PC-3 (cell line): Measurements from ENCODE around the gene CST1. TPM values are rescaled to one million over a fixed set of nuclear protein-coding genes. Genes with fewer than 3 reads are reported as not detected.
"Not testable (repeated sequence)": the region's sequence is repeated elsewhere in the genome, so short reads cannot be mapped to it uniquely, and the experiment has no call there.

ENCODE experiments used
- ATAC-seq: fragments of 200-7000 bp; cut with Tn5 transposase; 2 replicates; pipeline ENCODE4 v1.9.1; 2020; ENCODE audit warnings: mild to moderate bottlenecking, moderate library complexity
- BruUV-seq: library from RNA; stranded (reverse); fragments of 400-500 nt; replicated peaks from 2 replicates; lab custom pipeline; 2021; lab: Mats Ljungman, UMichigan
- CTCF ChIA-PET: fragments of 300-600 bp; sonication (Branson Sonifier 250); formaldehyde crosslinking; loops from one replicate; lab custom pipeline; 2022; ENCODE audit warnings: antibody characterized with exemption; lab: Charles Lee
- POLR2A ChIA-PET: fragments of 300-600 bp; sonication (Branson Sonifier 250); formaldehyde crosslinking; loops from one replicate; lab custom pipeline; 2022; ENCODE audit warnings: antibody characterized with exemption; ENCODE audit not compliant: unreplicated experiment; lab: Charles Lee
- DNase-seq: peaks from one replicate; pipeline ENCODE4 v3.0.0-alpha.2; 2015
- H2AFZ ChIP-seq: fragments of 300-600 bp; sonication (generic); 2 replicates; pipeline ENCODE4 v1.6.0; 2016; ENCODE audit warnings: antibody characterized with exemption, low read length
- H3F3A ChIP-seq: fragments of 300-600 bp; sonication (generic); one replicate; pipeline ENCODE4 v1.6.0; 2017; ENCODE audit warnings: antibody characterized with exemption, low read length, control low read depth, mild to moderate bottlenecking; ENCODE audit not compliant: unreplicated experiment
- H3K27ac ChIP-seq: fragments of 300-600 bp; sonication (generic); 2 replicates; pipeline ENCODE4 v1.5.1; 2016; ENCODE audit warnings: mild to moderate bottlenecking, low read length
- H3K27me3 ChIP-seq: fragments of 300-600 bp; sonication (generic); 2 replicates; pipeline ENCODE4 v1.6.1; 2016; ENCODE audit warnings: low read length, mixed read lengths
- H3K36me3 ChIP-seq: fragments of 300-600 bp; sonication (generic); 2 replicates; pipeline ENCODE4 v1.6.1; 2016; ENCODE audit warnings: low read depth, mixed run types, low read length, mixed read lengths
- H3K4me1 ChIP-seq: fragments of 300-600 bp; sonication (generic); 2 replicates; pipeline ENCODE4 v1.5.1; 2016; ENCODE audit warnings: low read length; ENCODE audit not compliant: insufficient read depth
- H3K4me2 ChIP-seq: fragments of 300-600 bp; sonication (generic); 2 replicates; pipeline ENCODE4 v1.6.0; 2016; ENCODE audit warnings: low read length
- H3K4me3 ChIP-seq: fragments of 300-600 bp; sonication (generic); 2 replicates; pipeline ENCODE4 v1.5.1; 2016; ENCODE audit warnings: mild to moderate bottlenecking, low read length, mixed read lengths
- H3K79me2 ChIP-seq: fragments of 300-600 bp; sonication (generic); 2 replicates; pipeline ENCODE4 v1.6.1; 2017; ENCODE audit warnings: low read length, mixed read lengths
- H3K9ac ChIP-seq: fragments of 300-600 bp; sonication (generic); 2 replicates; pipeline ENCODE4 v1.6.0; 2016; ENCODE audit warnings: mild to moderate bottlenecking, low read length
- H3K9me2 ChIP-seq: fragments of 300-600 bp; sonication (generic); replicated peaks from 2 replicates; pipeline ENCODE4 v1.6.1; 2016; ENCODE audit warnings: mixed run types, low read length, mixed read lengths
- H3K9me3 ChIP-seq: fragments of 300-600 bp; sonication (generic); 2 replicates; pipeline ENCODE4 v1.6.1; 2016; ENCODE audit warnings: low read length, mixed read lengths
- H4K20me1 ChIP-seq: fragments of 300-600 bp; sonication (generic); 2 replicates; pipeline ENCODE4 v1.6.1; 2016; ENCODE audit warnings: low read length, mixed read lengths
- CTCF ChIP-seq: fragments of 300-600 bp; sonication (generic); conservative IDR thresholded peaks from 2 replicates; pipeline ENCODE4 v1.5.1; 2017; ENCODE audit warnings: antibody characterized with exemption, low read depth, mild to moderate bottlenecking, low read length
- EZH2 ChIP-seq: fragments of 300-600 bp; sonication (generic); IDR thresholded peaks from one replicate; pipeline ENCODE4 v1.6.1; 2017; ENCODE audit warnings: antibody characterized with exemption, mild to moderate bottlenecking, low read length; ENCODE audit not compliant: unreplicated experiment
- EZH2phosphoT487 ChIP-seq: fragments of 300-600 bp; sonication (generic); IDR thresholded peaks from 2 replicates; pipeline ENCODE4 v1.6.1; 2018; ENCODE audit warnings: mild to moderate bottlenecking, antibody characterized with exemption, low read length, borderline replicate concordance
- intact Hi-C: fragments of 100-400 bp; cut with micrococcal nuclease; formaldehyde crosslinking; loops from 2 replicates; pipeline ENCODE4 v1.9.0; 2023
- total RNA-seq: library from RNA; depleted of rRNA; stranded (reverse); fragments of >200 nt; gene quantifications from 2 replicates; pipeline ENCODE4 v1.2.3, GENCODE V29; 2014

Gene CST1
- total RNA-seq, 1 experiment from 2014 or later: 0.22 TPM

GRCh38 chr20:23746321-23746720 is 4.4 kb downstream of the CST1 start:
- TF ChIP-seq EZH2phosphoT487: no peak
- no peak for TF ChIP-seq CTCF
- TF ChIP-seq EZH2: no peak
- H4K20me1 ChIP-seq: no peaks in the 10 kb centered on the region
- H3K36me3 ChIP-seq: no peaks in the 10 kb centered on the region
- intact Hi-C loops: no loop called here
- no peak overlapping the region for H3K27ac ChIP-seq
- no peaks in the 10 kb centered on the region for H3K79me2 ChIP-seq
- no peak overlapping the region for H3K4me3 ChIP-seq
- H2AFZ ChIP-seq: no peak overlapping the region
- BruUV-seq: no TSS peak
- H3K27me3 ChIP-seq: peaks cover 8% of the 10 kb centered on the region; the same call in 1 of the 2 replicates
- H3K9ac ChIP-seq: no peak overlapping the region
- no peak for ATAC-seq
- ChIA-PET POLR2A (no interaction called here), CTCF (no interaction called here)
- H3K4me2 ChIP-seq: no peak overlapping the region
- H3K9me3 ChIP-seq: no peaks in the 10 kb centered on the region
- H3K9me2 ChIP-seq: no peaks in the 10 kb centered on the region
- no peaks in the 10 kb centered on the region for H3K4me1 ChIP-seq
- H3F3A ChIP-seq: no peaks in the 10 kb centered on the region
- no peak for DNase-seq

- Histone ChIP-seq H3F3A (no peaks in the 10 kb centered on the region), H3K79me2 (no peaks in the 10 kb centered on the region), H3K9me3 (no peaks in the 10 kb centered on the region), H3K4me3 (no peak overlapping the region), H3K4me1 (no peaks in the 10 kb centered on the region), H3K9me2 (no peaks in the 10 kb centered on the region), H3K36me3 (no peaks in the 10 kb centered on the region), H3K27me3 (peaks cover 8% of the 10 kb centered on the region; the same call in 1 of the 2 replicates), H3K9ac (no peak overlapping the region), H3K4me2 (no peak overlapping the region), H3K27ac (no peak overlapping the region), H2AFZ (no peak overlapping the region), H4K20me1 (no peaks in the 10 kb centered on the region)
- ATAC-seq (no peak), DNase-seq (no peak)
- no peak for TF ChIP-seq CTCF
- TF ChIP-seq EZH2: no peak
- no peak for TF ChIP-seq EZH2phosphoT487
- BruUV-seq: no TSS peak
- ChIA-PET POLR2A (no interaction called here), CTCF (no interaction called here)
- intact Hi-C loops: no loop called here
These were observed 5.5 kb downstream of the CST1 start for GRCh38 chr20:23745247-23745646.

- TF ChIP-seq EZH2: no peak
- TF ChIP-seq EZH2phosphoT487: no peak
- TF ChIP-seq CTCF: no peak
- H3K27me3 ChIP-seq: peaks cover 8% of the 10 kb centered on the region; the same call in 1 of the 2 replicates
- H3K36me3 ChIP-seq: no peaks in the 10 kb centered on the region
- no peaks in the 10 kb centered on the region for H3K9me3 ChIP-seq
- ATAC-seq: no peak
- no peak overlapping the region for H3K4me3 ChIP-seq
- BruUV-seq: no TSS peak
- POLR2A ChIA-PET: no interaction called here
- H3K79me2 ChIP-seq: no peaks in the 10 kb centered on the region
- no peak overlapping the region for H2AFZ ChIP-seq
- no peaks in the 10 kb centered on the region for H3F3A ChIP-seq
- no peak overlapping the region for H3K9ac ChIP-seq
- H3K9me2 ChIP-seq: no peaks in the 10 kb centered on the region
- no peak overlapping the region for H3K4me2 ChIP-seq
- no peaks in the 10 kb centered on the region for H4K20me1 ChIP-seq
- H3K27ac ChIP-seq: no peak overlapping the region
- intact Hi-C loops: no loop called here
- DNase-seq: no peak
- H3K4me1 ChIP-seq: no peaks in the 10 kb centered on the region
- CTCF ChIA-PET: no interaction called here
These were observed 5.9 kb downstream of the CST1 start for GRCh38 chr20:23744817-23745216.

- H3K79me2 ChIP-seq, H3K27me3 ChIP-seq, H3K9me2 ChIP-seq, BruUV-seq, DNase-seq, H3K27ac ChIP-seq, intact Hi-C loops, H3K9me3 ChIP-seq, H3K4me3 ChIP-seq, H3K9ac ChIP-seq, H3K36me3 ChIP-seq, H4K20me1 ChIP-seq, H3K4me1 ChIP-seq, H2AFZ ChIP-seq, CTCF ChIA-PET, POLR2A ChIA-PET, H3K4me2 ChIP-seq, ATAC-seq, H3F3A ChIP-seq: not testable (repeated sequence)
These were observed 15.3 kb downstream of the CST1 start for GRCh38 chr20:23735391-23735790.
